HEK293T (cell line): ENCODE measurements around the gene SUSD1.

Experiments
- FOXA1 ChIP-seq: fragments of 450-650 bp; IDR thresholded peaks from 2 replicates; pipeline ENCODE4 v1.6.1; 2016; ENCODE audit warnings: mild to moderate bottlenecking
- FOXK2 ChIP-seq: fragments of 450-650 bp; IDR thresholded peaks from 2 replicates; pipeline ENCODE4 v1.6.1; 2016; ENCODE audit warnings: mild to moderate bottlenecking
- L3MBTL2 ChIP-seq: fragments of 450-650 bp; conservative IDR thresholded peaks from 2 replicates; pipeline ENCODE4 v1.6.1; 2016; ENCODE audit warnings: mild to moderate bottlenecking
- LEF1 ChIP-seq: fragments of 450-650 bp; IDR thresholded peaks from 2 replicates; pipeline ENCODE4 v1.6.1; 2017; ENCODE audit warnings: mild to moderate bottlenecking, borderline replicate concordance
- NFRKB ChIP-seq: fragments of 450-650 bp; IDR thresholded peaks from 2 replicates; pipeline ENCODE4 v1.6.1; 2016; ENCODE audit warnings: mild to moderate bottlenecking, moderate library complexity
- SP1 ChIP-seq: fragments of 450-650 bp; IDR thresholded peaks from 2 replicates; pipeline ENCODE4 v1.6.1; 2017
- SUZ12 ChIP-seq: fragments of 450-650 bp; IDR thresholded peaks from 2 replicates; pipeline ENCODE4 v1.6.1; 2016; ENCODE audit warnings: mild to moderate bottlenecking
- TARDBP ChIP-seq: fragments of 450-650 bp; IDR thresholded peaks from 2 replicates; pipeline ENCODE4 v1.6.1; 2016

DNA sequence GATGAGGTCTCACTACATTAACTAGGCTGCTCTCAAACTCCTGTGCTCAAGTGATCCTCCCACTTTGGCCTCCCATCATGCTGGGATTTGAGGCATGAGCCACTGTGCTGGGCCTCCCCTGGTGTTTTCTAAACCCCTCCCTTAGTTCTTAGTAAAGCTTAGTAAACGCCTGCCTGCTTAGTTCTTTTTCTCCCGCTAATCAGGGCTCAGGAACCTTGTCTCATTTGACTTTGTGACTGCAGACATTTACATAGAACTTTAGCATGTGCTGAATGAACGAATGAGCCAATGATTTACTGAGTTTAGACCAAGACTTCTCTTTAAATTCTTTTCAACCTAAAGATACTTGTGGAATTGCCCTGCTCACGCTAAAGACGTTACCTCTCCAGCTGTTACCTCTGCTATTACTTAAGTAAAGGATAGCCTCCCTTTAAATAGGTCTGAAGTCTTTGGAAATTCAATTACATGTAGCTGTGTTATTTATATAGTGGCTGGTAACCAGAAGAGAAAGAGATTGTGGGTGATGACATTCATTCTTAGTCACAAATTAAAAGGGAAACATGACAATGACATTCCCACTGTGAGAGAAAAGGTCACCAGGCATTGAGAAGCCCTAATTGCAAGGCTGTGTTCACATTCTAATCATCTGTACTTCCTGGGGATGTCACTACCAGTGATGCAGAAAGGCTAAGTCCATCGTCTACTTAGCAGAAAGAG, 18.6 kb upstream of the SUSD1 start:
- TF ChIP-seq SP1, result no peak
- no peak for TF ChIP-seq FOXK2
- no peak for TF ChIP-seq L3MBTL2
- no peak for TF ChIP-seq NFRKB
- no peak for TF ChIP-seq FOXA1
- TF ChIP-seq LEF1, result no peak
- TF ChIP-seq TARDBP, result no peak
- TF ChIP-seq SUZ12, result no peak
